ENCODE measurements around the gene ERBB2.
"Not testable (repeated sequence)": the region's sequence is repeated elsewhere in the genome, so short reads cannot be mapped to it uniquely, and the experiment has no call there.

The ERBB2 gene

GRCh38 chr17:39744836-39745215 lies 45.0 kb downstream of the ERBB2 start:
- Histone ChIP-seq H3K4me2 (no peak overlapping the region), H3K9ac (no peak overlapping the region), H2AFZ (ENCODE audit: low read depth) (no peak overlapping the region), H4K20me1 (ENCODE audit: insufficient read depth) (no peaks in the 10 kb centered on the region), H3K36me3 (ENCODE audit: insufficient read depth) (no peaks in the 10 kb centered on the region), H3K79me2 (ENCODE audit: insufficient read depth, low read depth) (no peaks in the 10 kb centered on the region), H3K4me3 (IDR thresholded peaks at IDR 0.05; ENCODE audit: insufficient read depth, low read depth, low read length) (no peak overlapping the region), H3K27ac (no peak overlapping the region), H3K27me3 (ENCODE audit: insufficient read depth, low read depth) (no peaks in the 10 kb centered on the region), H3K4me1 (ENCODE audit: low read depth, poor library complexity, severe bottlenecking) (no peaks in the 10 kb centered on the region)
- TF ChIP-seq CTCF (conservative IDR thresholded peaks at IDR 0.05; ENCODE audit: low read depth, low read length) = no peak

GRCh38 chr17:39745335-39746144 lies 45.7 kb downstream of the ERBB2 start:
- TF ChIP-seq CTCF (conservative IDR thresholded peaks at IDR 0.05; ENCODE audit: low read depth, low read length) = no peak
- no peak overlapping the region for H3K4me3 ChIP-seq (IDR thresholded peaks at IDR 0.05; ENCODE audit: insufficient read depth, low read depth, low read length)
- no peak overlapping the region for H3K27ac ChIP-seq
- H3K4me1 ChIP-seq (ENCODE audit: low read depth, poor library complexity, severe bottlenecking) = no peaks in the 10 kb centered on the region
- H3K79me2 ChIP-seq (ENCODE audit: insufficient read depth, low read depth) = no peaks in the 10 kb centered on the region
- no peak overlapping the region for H3K9ac ChIP-seq
- H3K4me2 ChIP-seq = no peak overlapping the region
- no peaks in the 10 kb centered on the region for H4K20me1 ChIP-seq (ENCODE audit: insufficient read depth)
- no peaks in the 10 kb centered on the region for H3K36me3 ChIP-seq (ENCODE audit: insufficient read depth)
- no peaks in the 10 kb centered on the region for H3K27me3 ChIP-seq (ENCODE audit: insufficient read depth, low read depth)
- H2AFZ ChIP-seq (ENCODE audit: low read depth) = no peak overlapping the region

GRCh38 chr17:39746145-39746461 lies 46.2 kb downstream of the ERBB2 start:
- Histone ChIP-seq H3K4me2 (no peak overlapping the region), H2AFZ (ENCODE audit: low read depth) (no peak overlapping the region), H3K9ac (no peak overlapping the region), H3K4me3 (IDR thresholded peaks at IDR 0.05; ENCODE audit: insufficient read depth, low read depth, low read length) (no peak overlapping the region), H3K4me1 (ENCODE audit: low read depth, poor library complexity, severe bottlenecking) (no peaks in the 10 kb centered on the region), H3K27me3 (ENCODE audit: insufficient read depth, low read depth) (no peaks in the 10 kb centered on the region), H3K79me2 (ENCODE audit: insufficient read depth, low read depth) (no peaks in the 10 kb centered on the region), H4K20me1 (ENCODE audit: insufficient read depth) (no peaks in the 10 kb centered on the region), H3K36me3 (ENCODE audit: insufficient read depth) (no peaks in the 10 kb centered on the region), H3K27ac (no peak overlapping the region)
- TF ChIP-seq CTCF (conservative IDR thresholded peaks at IDR 0.05; ENCODE audit: low read depth, low read length) = no peak

- no peaks in the 10 kb centered on the region for H3K36me3 ChIP-seq (ENCODE audit: insufficient read depth)
- H3K4me3 ChIP-seq (IDR thresholded peaks at IDR 0.05; ENCODE audit: insufficient read depth, low read depth, low read length) = no peak overlapping the region
- H3K79me2 ChIP-seq (ENCODE audit: insufficient read depth, low read depth) = no peaks in the 10 kb centered on the region
Measured at GRCh38 chr17:39747745-39748144, 47.9 kb downstream of the ERBB2 start.

GRCh38 chr17:39748444-39749034 lies 48.7 kb downstream of the ERBB2 start:
- H3K36me3 ChIP-seq (ENCODE audit: insufficient read depth); H3K4me2 ChIP-seq; H3K27ac ChIP-seq; H4K20me1 ChIP-seq (ENCODE audit: insufficient read depth); H3K4me3 ChIP-seq (IDR thresholded peaks at IDR 0.05; ENCODE audit: insufficient read depth, low read depth, low read length); H3K27me3 ChIP-seq (ENCODE audit: insufficient read depth, low read depth); H2AFZ ChIP-seq (ENCODE audit: low read depth); H3K79me2 ChIP-seq (ENCODE audit: insufficient read depth, low read depth); H3K9ac ChIP-seq: not testable (repeated sequence)
- peaks cover 17% of the 10 kb centered on the region for H3K4me1 ChIP-seq (ENCODE audit: low read depth, poor library complexity, severe bottlenecking)

More at GRCh38 chr17:39747745-39748144, 47.9 kb downstream of the ERBB2 start:
- H2AFZ ChIP-seq (ENCODE audit: low read depth) = no peak overlapping the region
- no peak overlapping the region for H3K4me2 ChIP-seq
- no peak overlapping the region for H3K9ac ChIP-seq
- no peak for TF ChIP-seq CTCF (conservative IDR thresholded peaks at IDR 0.05; ENCODE audit: low read depth, low read length)
- no peaks in the 10 kb centered on the region for H4K20me1 ChIP-seq (ENCODE audit: insufficient read depth)
- H3K27me3 ChIP-seq (ENCODE audit: insufficient read depth, low read depth) = no peaks in the 10 kb centered on the region
- peaks cover 9% of the 10 kb centered on the region for H3K4me1 ChIP-seq (ENCODE audit: low read depth, poor library complexity, severe bottlenecking)
- H3K27ac ChIP-seq = no peak overlapping the region
